HK-2 (cell line): ENCODE results near the gene PCBP3.
"Not testable (repeated sequence)": the region's sequence is repeated elsewhere in the genome, so short reads cannot be mapped to it uniquely, and the experiment has no call there.

Source experiments
- DNase-seq: peaks from one replicate; pipeline ENCODE4 v3.0.0-alpha.2; 2018; ENCODE audit not compliant: unreplicated experiment

Gene PCBP3

DNA sequence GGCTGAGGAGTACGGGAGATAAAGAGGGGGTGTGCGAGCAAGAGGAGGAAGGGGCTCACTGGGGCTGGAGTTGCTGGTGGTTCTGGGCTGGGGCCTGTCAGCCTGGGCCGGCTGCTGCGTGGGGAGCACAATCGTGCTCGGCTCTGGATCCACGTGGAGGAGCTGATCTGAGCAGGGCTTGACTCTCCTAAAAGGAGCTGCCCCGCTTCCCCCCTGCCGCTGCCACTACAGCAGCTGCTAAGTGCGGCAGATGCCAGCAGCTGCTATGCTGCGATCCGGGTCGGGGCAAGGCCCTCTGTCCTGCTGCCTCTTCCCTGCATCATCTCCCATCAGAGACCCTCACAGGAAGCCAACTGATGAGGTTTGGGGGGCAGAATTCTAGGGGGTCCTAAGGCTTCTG, 165.9 kb downstream of the PCBP3 start:
- DNase-seq = no peak

DNA sequence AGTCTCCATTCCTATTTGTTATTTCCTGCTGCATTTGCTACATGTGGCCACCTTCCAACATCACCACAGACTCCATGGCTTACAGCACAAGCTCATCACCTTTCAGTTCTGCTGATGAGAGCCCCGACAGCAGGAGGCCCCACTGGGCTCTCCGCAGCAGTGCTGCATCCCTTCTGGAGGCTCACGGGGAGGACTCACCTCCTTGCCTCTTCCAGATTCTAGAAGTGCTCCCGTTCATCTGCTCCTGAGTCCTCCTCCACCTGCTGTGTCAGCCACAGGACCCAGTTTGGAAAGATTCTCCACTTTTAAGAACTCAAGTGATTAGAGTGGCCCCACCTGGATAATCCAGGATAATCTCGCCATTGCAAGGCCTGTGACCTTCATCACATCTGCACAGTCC, 167.6 kb downstream of the PCBP3 start:
- no peak for DNase-seq

DNA sequence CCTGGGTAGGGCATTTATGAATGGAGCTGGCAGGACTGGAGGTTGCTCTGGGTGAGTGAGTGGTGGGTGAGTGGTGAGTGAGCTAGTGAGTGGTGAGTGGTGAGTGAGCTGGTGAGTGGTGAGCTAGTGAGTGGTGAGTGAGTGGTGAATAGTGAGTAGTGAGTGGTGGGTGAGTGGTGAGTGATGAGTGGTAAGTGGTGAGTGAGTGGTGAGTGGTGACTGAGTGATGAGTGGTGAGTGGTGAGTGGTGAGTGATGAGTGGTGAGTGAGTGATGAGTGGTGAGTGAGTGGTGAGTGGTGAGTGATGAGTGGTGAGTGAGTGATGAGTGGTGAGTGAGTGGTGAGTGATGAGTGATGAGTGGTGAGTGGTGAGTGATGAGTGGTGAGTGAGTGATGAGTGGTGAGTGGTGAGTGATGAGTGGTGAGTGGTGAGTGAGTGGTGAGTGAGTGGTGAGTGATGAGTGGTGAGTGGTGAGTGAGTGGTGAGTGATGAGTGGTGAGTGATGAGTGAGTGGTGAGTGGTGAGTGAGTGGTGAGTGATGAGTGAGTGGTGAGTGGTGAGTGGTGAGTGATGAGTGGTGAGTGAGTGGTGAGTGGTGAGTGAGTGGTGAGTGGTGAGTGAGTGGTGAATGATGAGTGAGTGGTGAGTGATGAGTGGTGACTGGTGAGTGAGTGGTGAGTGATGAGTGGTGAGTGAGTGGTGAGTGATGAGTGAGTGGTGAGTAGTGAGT, 170.8 kb downstream of the PCBP3 start:
- DNase-seq = not testable (repeated sequence)

DNA sequence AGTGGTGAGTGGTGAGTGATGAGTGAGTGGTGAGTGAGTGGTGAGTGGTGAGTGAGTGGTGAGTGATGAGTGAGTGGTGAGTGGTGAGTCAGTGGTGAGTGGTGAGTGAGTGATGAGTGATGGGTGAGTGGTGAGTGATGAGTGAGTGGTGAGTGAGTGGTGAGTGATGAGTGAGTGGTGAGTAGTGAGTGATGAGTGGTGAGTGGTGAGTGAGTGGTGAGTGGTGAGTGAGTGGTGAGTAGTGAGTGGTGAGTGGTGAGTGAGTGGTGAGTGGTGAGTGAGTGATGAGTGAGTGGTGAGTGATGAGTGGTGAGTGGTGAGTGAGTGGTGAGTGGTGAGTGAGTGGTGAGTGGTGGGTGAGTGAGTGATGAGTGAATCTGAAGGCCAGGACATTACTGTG, 172.3 kb downstream of the PCBP3 start:
- DNase-seq = not testable (repeated sequence)

DNA sequence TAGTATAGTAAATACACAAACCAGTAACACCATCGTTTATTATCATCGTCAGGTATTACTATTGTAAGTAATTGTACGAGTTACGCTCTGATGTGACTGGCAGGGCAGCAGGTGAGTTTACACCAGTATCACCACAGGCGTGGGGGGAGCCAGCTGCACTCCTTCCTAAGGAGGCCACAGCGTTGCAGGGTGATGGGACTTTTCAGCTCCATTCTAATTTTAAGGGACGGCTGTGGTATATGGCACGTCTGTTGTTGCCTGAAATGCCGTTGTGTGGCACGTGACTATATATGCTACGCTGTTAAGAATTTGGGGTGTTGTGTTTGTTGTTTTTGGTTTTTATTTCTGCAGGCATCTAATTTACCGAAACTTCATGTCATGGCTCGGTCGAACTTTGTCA, 173.3 kb downstream of the PCBP3 start:
- DNase-seq = no peak

DNA sequence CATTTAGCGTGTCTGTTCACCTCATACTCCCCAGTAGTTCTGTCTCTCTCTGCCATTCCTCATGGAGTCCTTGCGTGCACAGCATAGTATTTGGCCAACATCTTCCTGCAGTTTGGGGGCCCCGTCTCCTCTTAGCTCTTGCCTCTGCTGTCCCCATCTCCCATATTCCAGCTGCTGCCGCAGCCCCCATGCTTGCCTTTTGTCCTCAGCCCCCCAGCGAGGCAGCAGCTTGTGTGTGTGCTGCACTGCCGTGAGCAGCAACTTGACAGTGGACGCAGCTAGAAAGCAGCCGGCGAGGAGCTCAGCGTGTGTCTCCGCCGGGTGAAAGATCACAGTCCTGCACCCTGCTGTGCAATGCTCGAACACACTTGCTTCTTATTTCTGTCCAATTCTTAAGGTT, 173.8 kb downstream of the PCBP3 start:
- DNase-seq = no peak

DNA sequence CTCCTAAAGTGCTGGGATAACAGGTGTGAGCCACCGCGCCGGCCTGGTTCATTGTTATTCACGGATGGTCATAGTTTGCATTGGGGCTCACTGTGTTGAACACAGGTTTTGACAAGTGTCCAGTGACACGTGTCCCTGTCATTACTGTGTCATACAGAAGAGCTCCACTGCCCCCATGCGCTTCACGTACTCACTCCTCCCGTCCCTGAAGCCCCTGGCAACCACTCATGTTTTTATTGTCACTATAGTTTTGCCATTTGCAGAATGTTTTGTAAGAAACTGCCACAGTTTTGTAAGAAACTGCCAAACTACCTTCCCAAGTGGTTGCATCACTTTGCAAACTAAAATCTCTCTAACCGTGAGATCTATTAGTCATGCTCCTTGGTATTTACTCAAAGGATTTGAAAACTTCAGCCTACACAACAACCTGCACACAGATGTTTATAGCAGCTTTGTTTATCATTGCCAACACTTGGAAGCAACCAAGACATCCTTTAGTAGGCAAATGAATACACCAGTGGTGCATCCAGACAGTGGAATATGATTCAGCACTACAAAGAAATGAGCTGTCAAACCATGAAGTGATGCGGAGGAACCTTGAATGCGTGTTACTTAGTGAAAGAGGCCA, 174.9 kb downstream of the PCBP3 start:
- no peak for DNase-seq

DNA sequence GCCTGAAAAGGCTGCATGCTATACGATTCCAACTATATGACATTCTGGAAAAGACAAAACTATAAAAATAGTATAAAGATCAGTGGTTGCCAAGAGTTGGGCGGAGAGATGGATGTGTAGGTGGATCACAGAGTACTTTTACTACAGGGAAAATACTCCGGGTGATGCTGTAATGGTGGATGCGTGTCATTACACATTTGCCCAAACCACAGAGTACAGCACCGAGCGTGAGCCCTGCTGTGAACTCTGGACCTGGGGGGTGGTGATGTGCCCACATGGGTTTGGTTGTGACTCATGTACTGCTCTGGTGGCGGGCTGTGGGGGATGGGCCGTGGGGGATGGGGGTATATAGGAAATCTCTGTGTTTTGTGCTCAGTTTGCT, 175.4 kb downstream of the PCBP3 start:
- peak; percentile 34 for DNase-seq

DNA sequence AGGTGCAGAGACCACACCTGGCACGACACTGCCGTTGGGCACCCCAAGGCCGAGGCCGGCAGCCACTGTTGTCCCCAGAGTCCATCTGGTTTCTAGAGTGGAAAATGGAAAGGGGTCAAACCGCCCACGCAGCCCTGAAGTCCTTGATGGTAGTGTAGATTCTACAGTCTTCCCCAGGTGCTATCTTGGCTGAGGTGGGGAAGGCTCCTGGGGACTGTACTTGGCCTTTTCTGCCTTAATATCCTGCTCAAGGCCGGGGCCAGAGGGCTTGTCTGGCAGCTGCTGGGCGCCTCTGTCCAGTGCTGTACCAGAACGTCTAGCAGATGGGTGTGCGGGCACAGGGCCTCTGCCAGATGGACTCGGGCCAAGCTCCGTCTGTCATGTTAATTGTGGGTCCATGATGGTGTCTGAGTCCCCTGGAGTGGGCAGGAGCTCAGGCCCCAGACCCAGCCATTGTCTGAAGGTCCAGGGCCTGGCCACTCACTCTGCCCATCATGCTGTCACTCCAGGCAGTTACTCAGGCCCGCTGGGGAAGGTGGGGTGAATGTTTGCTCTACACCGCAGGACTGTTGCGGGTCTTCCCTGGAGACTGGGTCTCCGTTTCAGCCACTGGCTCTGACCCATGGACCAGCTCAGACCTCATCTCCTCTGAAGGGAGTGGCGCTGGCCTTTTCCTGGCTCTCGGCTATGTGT, 176.1 kb downstream of the PCBP3 start:
- DNase-seq = no peak

DNA sequence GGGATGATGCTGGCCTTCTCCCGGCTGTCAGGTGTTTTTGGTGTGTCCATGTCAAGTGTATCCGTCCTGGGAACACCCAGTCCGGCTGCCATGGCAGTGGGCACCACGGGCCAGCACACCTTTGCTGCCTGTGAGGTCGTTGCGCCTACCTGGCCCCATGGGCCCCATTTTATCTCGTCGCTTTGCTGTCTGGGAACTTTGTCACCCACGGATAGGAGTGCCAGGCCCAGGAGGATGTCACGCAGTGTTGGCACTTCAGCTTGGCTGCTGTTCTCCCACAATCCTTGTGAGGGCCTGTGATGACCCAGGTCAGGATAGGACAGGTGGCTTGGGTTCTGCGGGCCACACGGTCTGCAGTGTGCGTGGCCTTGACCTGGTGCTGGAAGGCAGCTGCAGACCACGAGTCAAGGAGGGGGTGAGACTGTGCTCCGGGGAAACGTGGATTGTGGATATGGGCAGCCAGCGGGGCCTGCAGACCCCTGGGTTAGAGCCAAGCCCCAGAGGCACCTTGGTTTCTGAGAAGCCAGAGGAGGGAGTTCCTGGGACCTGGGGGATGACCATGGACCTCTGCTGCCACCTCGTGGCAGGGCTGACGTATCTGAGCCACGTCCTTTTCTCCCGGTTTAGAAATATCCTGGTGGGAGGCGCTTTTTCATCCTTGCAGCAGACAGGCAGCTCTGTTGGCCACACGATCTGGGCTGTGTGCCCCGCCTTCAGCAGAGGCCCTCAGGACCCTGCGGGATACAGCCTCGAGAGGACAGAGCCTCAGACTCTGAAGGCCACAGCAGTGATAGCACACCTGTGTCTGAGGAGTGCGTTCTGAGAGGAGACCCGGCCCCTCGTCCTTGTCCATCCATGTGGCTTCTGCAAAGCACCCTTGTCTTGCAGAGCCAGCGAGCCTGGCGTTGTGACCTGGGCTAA, 176.9 kb downstream of the PCBP3 start:
- DNase-seq = peak; percentile 63

DNA sequence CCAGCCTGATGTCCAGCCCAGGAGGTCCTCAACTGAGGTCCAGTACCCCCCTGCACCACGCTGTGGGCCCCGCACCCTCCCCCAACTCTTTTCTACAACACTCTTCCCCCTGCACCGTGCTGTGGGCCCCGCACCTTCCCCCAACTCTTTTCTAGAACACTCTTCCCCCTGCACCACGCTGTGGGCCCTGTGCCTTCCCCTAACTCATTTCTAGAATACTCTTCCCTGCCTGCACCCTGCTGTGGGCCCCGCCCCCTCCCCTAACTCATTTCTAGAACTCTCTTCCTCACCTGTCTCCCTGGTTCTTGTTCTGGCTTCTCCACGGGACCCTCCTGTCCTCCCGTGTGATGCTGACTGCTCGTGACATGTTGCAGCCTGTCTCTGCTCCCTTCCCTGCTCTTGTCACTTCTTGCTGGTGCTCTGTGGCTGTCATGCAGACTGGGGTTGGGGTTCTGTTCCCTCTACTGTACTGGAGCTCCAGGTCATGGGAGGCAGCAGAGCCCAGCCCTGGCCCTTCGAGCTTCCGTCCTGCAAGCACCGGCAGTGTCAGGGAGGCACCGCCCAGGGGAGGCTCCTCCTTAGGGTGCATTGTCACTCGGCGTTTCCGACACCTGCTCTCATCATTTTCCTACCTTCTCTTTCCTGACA, 177.9 kb downstream of the PCBP3 start:
- DNase-seq = no peak

DNA sequence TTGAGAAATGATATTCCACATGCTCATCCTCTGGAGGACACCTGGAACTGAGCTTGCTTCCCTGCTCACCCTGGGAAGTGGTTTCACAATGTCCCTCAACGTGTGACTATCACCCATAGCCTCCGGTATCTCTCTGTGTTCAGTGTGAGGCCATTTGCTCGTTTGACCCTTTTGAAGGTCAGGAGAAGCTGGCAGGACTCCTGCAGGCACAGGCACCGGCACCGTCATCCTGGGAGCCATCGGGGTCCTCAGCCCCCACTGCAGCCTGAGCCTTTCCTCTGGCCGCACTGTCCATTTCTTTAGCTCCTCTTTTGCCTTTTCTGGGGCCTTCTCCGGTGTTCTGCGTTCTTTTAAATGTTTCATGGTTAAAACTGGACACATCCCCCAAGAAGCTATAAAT, 178.5 kb downstream of the PCBP3 start:
- no peak for DNase-seq

DNA sequence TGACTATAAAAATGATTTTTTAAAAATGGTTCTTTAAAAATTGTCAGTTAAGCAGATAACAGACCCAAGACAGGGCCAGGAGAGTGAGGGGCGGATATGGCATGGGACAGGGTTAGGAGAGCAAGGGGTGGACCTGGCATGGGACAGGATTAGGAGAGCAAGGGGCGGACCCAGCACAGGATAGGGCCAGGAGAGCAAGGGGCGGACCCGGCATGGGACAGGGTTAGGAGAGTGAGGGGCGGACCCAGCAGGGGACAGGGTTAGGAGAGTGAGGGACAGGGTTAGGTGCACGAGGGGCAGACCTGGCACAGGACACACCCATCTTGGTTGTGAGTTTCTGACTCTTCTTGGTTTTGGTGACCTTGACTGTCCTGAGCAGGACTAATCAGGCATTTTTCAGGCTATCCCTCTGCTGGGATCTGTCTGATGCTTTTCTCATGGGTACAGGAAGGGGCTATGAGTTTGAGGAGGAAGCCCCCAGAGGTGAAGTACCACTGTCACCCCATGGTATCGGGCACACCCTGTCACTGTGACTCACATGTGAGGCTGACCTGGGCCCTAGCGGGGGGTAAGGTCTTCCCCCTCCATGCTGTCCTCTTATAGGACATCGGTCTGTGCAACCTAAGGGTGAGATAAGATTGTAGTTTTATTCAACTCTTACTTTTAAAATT, 179.0 kb downstream of the PCBP3 start:
- no peak for DNase-seq

DNA sequence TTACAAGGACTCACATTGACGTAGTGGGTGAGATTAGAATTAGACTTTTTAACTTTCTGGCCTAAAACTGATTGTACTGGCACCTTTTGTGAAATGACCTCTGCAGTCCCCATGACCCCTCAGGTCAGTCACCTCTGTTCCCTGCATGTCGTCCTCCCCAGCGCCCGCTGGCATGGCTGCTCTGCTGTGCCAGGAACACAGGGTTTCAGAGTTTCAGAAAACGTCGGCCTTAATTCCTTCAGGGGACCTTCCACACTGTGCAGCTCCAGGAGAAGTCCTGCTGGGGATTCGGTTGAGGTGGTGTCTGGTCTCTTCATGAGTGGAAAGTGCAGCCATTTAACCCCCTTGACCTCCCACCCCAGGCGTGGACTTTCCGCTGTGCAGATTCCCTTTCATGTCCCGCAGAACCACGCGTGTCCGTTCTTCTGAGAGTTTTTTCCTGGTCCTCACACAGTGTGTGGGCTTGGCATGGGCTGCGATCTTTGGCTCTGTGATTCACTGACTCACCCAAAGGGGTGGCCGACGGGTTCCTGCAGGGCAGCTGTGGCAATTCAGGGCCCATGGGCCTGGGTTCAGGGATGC, 179.7 kb downstream of the PCBP3 start:
- DNase-seq = no peak

DNA sequence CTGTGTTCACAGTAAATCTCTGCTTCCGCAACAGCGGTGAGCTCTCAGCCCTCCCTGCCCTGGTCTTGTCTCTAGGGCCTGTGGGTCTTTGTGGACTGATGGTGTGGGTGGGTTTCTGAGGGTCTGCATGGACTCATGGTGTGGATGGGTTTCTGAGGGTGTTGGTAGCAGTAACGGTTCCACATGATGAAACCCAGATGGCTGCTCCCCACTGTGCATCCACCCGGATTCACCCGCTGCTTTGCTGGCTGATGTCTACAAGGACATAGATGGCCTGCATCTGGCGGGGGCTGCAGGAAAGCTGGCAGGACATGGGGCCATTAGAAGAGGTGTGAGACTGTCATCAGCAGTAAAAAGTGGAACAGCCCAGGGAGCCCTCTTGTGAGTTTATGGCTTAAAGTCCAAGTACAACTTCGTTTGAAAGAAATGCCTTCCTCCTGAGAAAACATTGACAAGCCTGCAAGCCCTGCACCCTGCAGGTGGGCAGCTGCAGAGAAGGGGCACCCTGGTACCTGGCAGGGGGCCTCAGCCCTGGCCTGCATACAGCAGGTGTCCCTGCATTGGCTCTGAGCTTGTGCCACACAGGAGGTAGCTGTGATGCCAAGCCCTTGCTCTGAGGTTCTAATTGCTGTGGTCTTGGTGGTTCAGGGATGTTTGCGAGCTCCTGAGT, 181.2 kb downstream of the PCBP3 start:
- DNase-seq = no peak

DNA sequence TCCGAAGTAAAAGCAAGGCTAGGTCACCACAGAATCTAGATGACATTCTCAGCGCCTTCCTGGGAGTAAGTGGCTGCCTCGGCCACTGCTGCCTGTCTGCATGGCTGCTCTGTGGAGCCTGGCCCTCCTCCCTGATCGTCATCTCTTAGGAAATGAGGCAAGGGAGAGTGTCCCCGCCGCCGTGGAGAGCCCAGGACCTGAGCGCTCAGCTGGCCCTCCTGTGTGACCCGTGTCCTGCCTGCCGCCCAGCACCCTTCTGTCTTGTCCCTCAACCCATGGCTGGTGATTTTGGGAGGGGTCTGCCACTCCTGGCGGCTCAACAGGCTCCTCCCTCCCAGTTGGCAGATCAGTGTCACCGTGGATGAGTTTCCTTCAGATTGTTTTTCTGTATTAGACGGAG, 181.7 kb downstream of the PCBP3 start:
- DNase-seq = no peak

DNA sequence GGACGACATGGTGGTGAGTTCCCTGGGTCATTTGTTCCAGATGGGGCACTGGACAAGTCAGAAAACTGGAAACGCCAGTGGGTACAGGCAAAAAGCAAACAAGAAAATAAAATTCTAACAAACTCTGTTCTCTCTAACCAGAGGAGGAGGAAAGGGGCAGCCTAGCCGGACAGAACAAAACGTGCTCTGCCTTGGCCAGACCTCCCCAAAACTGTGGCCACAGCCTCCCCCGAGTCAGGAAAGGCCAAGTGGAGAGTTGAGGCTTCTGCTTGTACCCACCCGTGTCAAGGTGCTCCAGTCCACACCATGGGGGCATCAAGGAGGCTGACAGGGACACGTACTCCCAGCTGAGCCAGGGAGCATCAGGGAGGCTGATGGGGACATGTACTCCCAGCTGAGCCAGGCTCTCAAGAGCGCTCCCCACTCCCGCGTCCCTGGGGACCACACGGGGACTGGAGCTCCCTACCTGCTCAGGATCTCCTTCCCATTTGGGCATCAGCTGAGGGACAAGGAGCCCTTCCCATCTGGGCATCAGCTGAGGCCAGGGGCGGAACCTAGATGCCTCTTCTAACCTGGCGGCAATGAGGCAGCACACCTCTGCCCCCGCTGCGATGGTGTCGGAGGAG, 183.3 kb downstream of the PCBP3 start:
- no peak for DNase-seq

DNA sequence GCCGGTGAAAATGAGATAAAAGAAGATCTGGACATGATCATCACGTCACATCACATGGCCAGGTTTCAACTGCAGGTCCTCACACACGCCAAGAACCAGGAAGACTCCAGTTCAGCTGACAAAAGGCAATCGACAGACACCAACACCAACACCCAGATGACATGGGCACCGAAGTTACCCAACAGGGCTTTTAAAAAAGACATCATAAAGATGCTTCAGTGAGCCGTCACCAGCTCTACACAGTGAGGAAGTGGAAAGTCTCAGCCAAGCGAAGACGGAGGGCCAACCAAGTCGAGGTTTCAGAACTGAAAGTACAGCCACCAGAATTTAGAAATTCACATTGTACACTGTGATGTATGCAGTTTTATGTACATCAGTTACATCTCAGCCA, 183.8 kb downstream of the PCBP3 start:
- no peak for DNase-seq

DNA sequence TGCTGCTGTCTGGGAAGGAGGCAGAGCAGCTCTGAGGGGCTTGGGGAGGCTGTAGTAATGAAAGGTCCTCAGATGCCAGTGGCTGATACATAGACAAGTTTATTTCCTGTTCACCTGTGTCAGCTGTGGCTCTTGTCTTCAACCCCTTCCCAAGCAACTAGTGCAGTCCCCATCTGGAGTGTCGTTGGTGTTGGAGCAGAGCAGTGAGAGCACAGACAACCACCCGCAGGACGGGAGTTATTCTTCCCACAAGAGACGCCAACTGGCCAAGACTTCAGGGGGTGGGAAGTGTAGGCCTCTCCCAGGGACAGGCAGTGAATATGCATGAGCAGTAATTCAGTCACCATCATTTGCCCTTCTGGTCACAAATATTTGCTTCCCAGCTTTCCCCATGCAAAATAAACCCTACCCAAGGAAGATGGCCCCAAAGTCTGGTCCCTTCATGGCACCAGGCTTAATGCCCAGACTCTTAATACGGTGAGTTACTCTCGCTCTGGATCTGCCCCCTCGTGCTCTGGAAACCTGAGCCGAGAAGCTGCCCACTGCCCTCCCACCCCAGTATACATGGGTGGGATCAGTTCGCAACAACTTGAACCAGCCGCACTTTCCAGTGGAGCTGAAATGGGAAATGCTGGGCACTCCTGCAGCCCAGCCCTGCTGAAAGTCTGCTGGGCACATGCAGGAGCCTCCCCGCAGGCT, 184.5 kb downstream of the PCBP3 start:
- no peak for DNase-seq
